SK-N-SH (cell line): ENCODE measurements around the gene SLC25A46. TPM values are rescaled to one million over a fixed set of nuclear protein-coding genes. Genes with fewer than 3 reads are reported as not detected.

Experiments
- CTCF ChIA-PET: fragments of 300-600, 350-600 bp; formaldehyde crosslinking; extraction: SDS; loops from one replicate; lab custom pipeline; 2021; lab: Yijun Ruan, JAX
- POLR2A ChIA-PET: fragments of 350-600 bp; sonication (Branson Sonifier 250); formaldehyde crosslinking; extraction: SDS; loops from one replicate; lab custom pipeline; 2020; ENCODE audit warnings: antibody characterized with exemption, inconsistent platforms; lab: Yijun Ruan, JAX
- DNase-seq: peaks from one replicate; pipeline ENCODE4 v3.0.0; 2012
- H2AFZ ChIP-seq: fragments of 200-600 bp; sonication (generic); 2 replicates; pipeline ENCODE4 v1.8.1; 2016; ENCODE audit warnings: antibody characterized with exemption, mild to moderate bottlenecking, low read depth
- H3F3A ChIP-seq: fragments of 200-600 bp; sonication (generic); replicated peaks from 2 replicates; pipeline ENCODE3; 2016; ENCODE audit warnings: antibody characterized with exemption, mild to moderate bottlenecking; ENCODE audit not compliant: insufficient read depth
- H3K27ac ChIP-seq, 2 experiments: fragments of 200-500 bp in 1 of 2; fragments of 200-600 bp in 1 of 2; sonication (Bioruptor generic) in 1 of 2; sonication (generic), shearing (Covaris generic) in 1 of 2; 2 replicates each; pipeline versions ENCODE4 v1.5.1 to v1.6.1; 2014 to 2016; ENCODE audit warnings: low read depth in 2 of 2, inconsistent platforms in 1 of 2, low read length in 1 of 2, mild to moderate bottlenecking in 1 of 2, mixed read lengths in 1 of 2
- H3K27me3 ChIP-seq: fragments of 200-600 bp; sonication (generic), shearing (Covaris generic); 2 replicates; pipeline ENCODE4 v1.6.1; 2016; ENCODE audit warnings: mixed run types; ENCODE audit not compliant: insufficient read depth
- H3K36me3 ChIP-seq, 2 experiments: fragments of 200-500 bp in 1 of 2; fragments of 200-600 bp in 1 of 2; sonication (Bioruptor generic) in 1 of 2; sonication (generic) in 1 of 2; replicated peaks in 1 of 2; 2 replicates each; pipeline versions ENCODE3 to v1.5.1; 2014 to 2016; ENCODE audit warnings: low read length in 1 of 2, mild to moderate bottlenecking in 1 of 2; ENCODE audit not compliant: insufficient read depth in 2 of 2, control insufficient read depth in 1 of 2
- H3K4me1 ChIP-seq, 2 experiments: fragments of 200-500 bp in 1 of 2; fragments of 200-600 bp in 1 of 2; sonication (Bioruptor generic) in 1 of 2; sonication (generic), shearing (Covaris generic) in 1 of 2; 2 replicates each; pipeline versions ENCODE4 v1.5.1 to v1.6.1; 2014 to 2016; ENCODE audit warnings: low read depth in 1 of 2, low read length in 1 of 2, mixed run types in 1 of 2; ENCODE audit not compliant: insufficient read depth in 2 of 2, control insufficient read depth in 1 of 2
- H3K4me2 ChIP-seq: fragments of 200-600 bp; sonication (generic), shearing (Covaris generic); 2 replicates; pipeline ENCODE4 v1.6.1; 2017; ENCODE audit warnings: mixed run types
- H3K4me3 ChIP-seq, 2 experiments: fragments of 200-500 bp in 1 of 2; fragments of 200-600 bp in 1 of 2; sonication (Bioruptor generic) in 1 of 2; sonication (generic), shearing (Covaris generic) in 1 of 2; 2 replicates each; pipeline versions ENCODE4 v1.5.1 to v1.8.1; 2014 to 2016; ENCODE audit warnings: low read depth in 2 of 2, inconsistent platforms in 1 of 2, low read length in 1 of 2, mild to moderate bottlenecking in 1 of 2, mixed read lengths in 1 of 2, moderate library complexity in 1 of 2
- H3K79me2 ChIP-seq: fragments of 200-600 bp; sonication (generic); 2 replicates; pipeline ENCODE4 v1.8.1; 2017; ENCODE audit warnings: mild to moderate bottlenecking; ENCODE audit not compliant: insufficient read depth
- H3K9ac ChIP-seq: fragments of 200-600 bp; sonication (generic); 2 replicates; pipeline ENCODE4 v1.6.1; 2017; ENCODE audit warnings: mixed run types
- H3K9me2 ChIP-seq: fragments of 200-600 bp; sonication (generic); 2 replicates; pipeline ENCODE4 v1.6.1; 2017; ENCODE audit warnings: mixed run types
- H3K9me3 ChIP-seq: fragments of 200-600 bp; sonication (generic); 2 replicates; pipeline ENCODE4 v1.6.1; 2017; ENCODE audit warnings: mixed run types, mild to moderate bottlenecking, moderate library complexity
- H4K20me1 ChIP-seq: fragments of 200-600 bp; sonication (generic); 2 replicates; pipeline ENCODE4 v1.6.1; 2017; ENCODE audit warnings: mild to moderate bottlenecking, mixed run types; ENCODE audit not compliant: insufficient read depth
- CHD2 ChIP-seq: fragments of 150-350 bp; IDR thresholded peaks from 2 replicates; pipeline ENCODE4 v1.6.1; 2018; ENCODE audit warnings: low read length; ENCODE audit not compliant: partially characterized antibody
- FOXM1 ChIP-seq: IDR thresholded peaks from 2 replicates; pipeline ENCODE4 v1.4.0; 2012; ENCODE audit warnings: low read depth, mild to moderate bottlenecking
- IRF3 ChIP-seq: fragments of 150-350 bp; IDR thresholded peaks from 2 replicates; pipeline ENCODE4 v1.6.1; 2016; ENCODE audit warnings: mild to moderate bottlenecking, low read depth, low read length
- MAX ChIP-seq: IDR thresholded peaks from 2 replicates; pipeline ENCODE4 v1.4.0; 2012; ENCODE audit warnings: low read depth
- MXI1 ChIP-seq: IDR thresholded peaks from 2 replicates; pipeline ENCODE4 v1.6.1; 2012; ENCODE audit warnings: mild to moderate bottlenecking, low read depth, low read length, improper control_type of control experiment
- NFIC ChIP-seq: IDR thresholded peaks from 2 replicates; pipeline ENCODE4 v1.4.0; 2012; ENCODE audit warnings: borderline replicate concordance
- NRF1 ChIP-seq: IDR thresholded peaks from 2 replicates; pipeline ENCODE4 v1.6.1; 2012; ENCODE audit warnings: low read depth, mild to moderate bottlenecking, low read length
- PBX3 ChIP-seq: IDR thresholded peaks from 2 replicates; pipeline ENCODE4; 2012
- RCOR1 ChIP-seq: fragments of 150-350 bp; IDR thresholded peaks from 2 replicates; pipeline ENCODE4 v1.6.1; 2017; ENCODE audit warnings: antibody characterized with exemption, low read length
- REST ChIP-seq: IDR thresholded peaks from 2 replicates; pipeline ENCODE4 v1.6.1; 2012; ENCODE audit warnings: mild to moderate bottlenecking, low read depth, low read length, moderate library complexity
- USF1 ChIP-seq: IDR thresholded peaks from 2 replicates; pipeline ENCODE4 v1.4.0; 2012; ENCODE audit warnings: low read depth, borderline replicate concordance
- USF2 ChIP-seq: fragments of 150-350 bp; IDR thresholded peaks from 2 replicates; pipeline ENCODE4 v1.6.1; 2017; ENCODE audit warnings: antibody characterized with exemption, low read length, low read depth, borderline replicate concordance
- ZBTB33 ChIP-seq: IDR thresholded peaks from 2 replicates; pipeline ENCODE4 v1.4.0; 2012; ENCODE audit warnings: low read depth, borderline replicate concordance
- WGBS: methylation state at CpG from one replicate; pipeline ENCODE4 v1.1.6; 2017; ENCODE audit warnings: low lambda C conversion rate; 5-methylcytosine and 5-hydroxymethylcytosine counted together
- polyA plus RNA-seq, 3 experiments: library from polyadenylated mRNA; depleted of rRNA; stranded (reverse); fragments of >200 nt; gene quantifications; 2 replicates each; pipeline ENCODE4 v1.2.3, GENCODE V29; 2012

Gene SLC25A46
- polyA plus RNA-seq, 1 of the 3 experiments (the other 2 are of a cell fraction): 15.7 TPM

GRCh38 chr5:110734101-110734500 is 4.7 kb upstream of the SLC25A46 start:
- Histone ChIP-seq H3F3A (peaks cover 8% of the 10 kb centered on the region), H2AFZ (no peak overlapping the region), H3K27me3 (no peaks in the 10 kb centered on the region), H3K4me1 (no peaks in the 10 kb centered on the region; a peak in 1 of 4 replicates), H3K27ac (no peak overlapping the region), H4K20me1 (no peaks in the 10 kb centered on the region), H3K9ac (no peak overlapping the region), H3K36me3 (no peaks in the 10 kb centered on the region), H3K4me2 (no peak overlapping the region), H3K4me3 (no peak overlapping the region), H3K9me2 (no peaks in the 10 kb centered on the region), H3K9me3 (no peaks in the 10 kb centered on the region), H3K79me2 (peaks cover 4% of the 10 kb centered on the region; the same call in 1 of the 2 replicates)
- DNase-seq: no peak
- TF ChIP-seq USF1 (no peak), IRF3 (no peak), NFIC (no peak), NRF1 (no peak), USF2 (no peak), FOXM1 (no peak), ZBTB33 (no peak)
- WGBS: 75% methylated on average over 1 of the region's 2 CpGs
- ChIA-PET POLR2A (no interaction called here), CTCF (no interaction called here)

GRCh38 chr5:110735556-110735955 is 3.3 kb upstream of the SLC25A46 start:
- POLR2A ChIA-PET: no interaction called here
- Histone ChIP-seq H3K9me2 (no peaks in the 10 kb centered on the region), H3F3A (peaks cover 8% of the 10 kb centered on the region), H3K4me1 (no peaks in the 10 kb centered on the region; a peak in 1 of 4 replicates), H3K9me3 (no peaks in the 10 kb centered on the region), H3K4me3 (no peak overlapping the region), H3K4me2 (no peak overlapping the region), H2AFZ (no peak overlapping the region)
- no peak for TF ChIP-seq CHD2
- no peak for TF ChIP-seq MAX
- no peak for TF ChIP-seq RCOR1
- no peak for TF ChIP-seq PBX3
- no peak for TF ChIP-seq USF1
- TF ChIP-seq MXI1: no peak
- TF ChIP-seq REST: no peak
- TF ChIP-seq, all 33 proteins: peak for 0
- no peak for DNase-seq
- Histone ChIP-seq H3K27me3 (no peaks in the 10 kb centered on the region), H3K9ac (no peak overlapping the region), H3K27ac (no peak overlapping the region), H4K20me1 (no peaks in the 10 kb centered on the region), H3K36me3 (no peaks in the 10 kb centered on the region), H3K79me2 (peaks cover 18% of the 10 kb centered on the region)
- 27% methylated on average over 1 of the region's 1 CpG for WGBS
- CTCF ChIA-PET: interaction anchor here (1.6 kb wide), 1 partner anchor 9 kb away, joined by 6 read pairs; the partner anchor contains the start of gene TMEM232
